Stimulated activated naive CD8-positive, alpha-beta T cell treated with anti-CD3 and anti-CD28 coated beads, Interleukin-15, amount 100 ng/mL, for 72 hours (primary cell): ENCODE measurements around the gene DEF6.

Source experiments
- ATAC-seq: fragments of 150-1000 bp; cut with Tn5 transposase; 2 replicates; pipeline ENCODE4 v1.10.0; 2021; ENCODE audit warnings: mild to moderate bottlenecking, moderate library complexity
- DNase-seq, 2 donors: peaks; one replicate each; pipeline ENCODE4 v3.0.0; 2021 to 2022
- H3K27ac Mint-ChIP-seq, 2 donors: one replicate each; pipeline ENCODE4 v1.8.0; 2022; ENCODE audit warnings: mild to moderate bottlenecking in 2 of 2, mixed read lengths in 2 of 2, moderate library complexity in 2 of 2
- H3K27me3 Mint-ChIP-seq: one replicate; pipeline ENCODE4 v1.8.0; 2022; ENCODE audit warnings: mixed read lengths
- H3K4me1 Mint-ChIP-seq: one replicate; pipeline ENCODE4 v1.8.0; 2022; ENCODE audit warnings: mild to moderate bottlenecking, mixed read lengths
- H3K4me3 Mint-ChIP-seq, 2 donors: one replicate each; pipeline ENCODE4 v1.8.0; 2022; ENCODE audit warnings: mild to moderate bottlenecking in 2 of 2, mixed read lengths in 2 of 2, moderate library complexity in 1 of 2
- H3K9me3 Mint-ChIP-seq, 2 donors: one replicate each; pipeline ENCODE4 v1.8.0; 2022; ENCODE audit warnings: mixed read lengths in 2 of 2

The DEF6 gene

GRCh38 chr6:35297601-35298481 lies at the start of gene DEF6:
Gene DEF6 (plus strand): TSS chr6:35297818. CDS start chr6:35297857, 39 bp downstream.
- Mint-ChIP-seq H3K27ac (peak within 1 kb of the TSS; percentile 86 to 87), H3K27me3 (no peaks in the 10 kb centered on the region), H3K4me1 (peaks cover 58% of the 10 kb centered on the region), H3K9me3 (no peaks in the 10 kb centered on the region), H3K4me3 (peak within 1 kb of the TSS; percentile 82 to 85)
- DNase-seq, result peak; percentile 83 to 89
- peak; percentile 89 for ATAC-seq

- no peaks in the 10 kb centered on the region for H3K9me3 Mint-ChIP-seq
- DNase-seq, result no peak
- no peak for ATAC-seq
- no peak overlapping the region for H3K4me3 Mint-ChIP-seq
- peak overlapping the region in 1 of 2 donors; percentile 23 for H3K27ac Mint-ChIP-seq
- H3K27me3 Mint-ChIP-seq, result no peaks in the 10 kb centered on the region
- H3K4me1 Mint-ChIP-seq, result peaks cover 34% of the 10 kb centered on the region
Measured at GRCh38 chr6:35248300-35248699, 49.3 kb upstream of the DEF6 start.

DNA sequence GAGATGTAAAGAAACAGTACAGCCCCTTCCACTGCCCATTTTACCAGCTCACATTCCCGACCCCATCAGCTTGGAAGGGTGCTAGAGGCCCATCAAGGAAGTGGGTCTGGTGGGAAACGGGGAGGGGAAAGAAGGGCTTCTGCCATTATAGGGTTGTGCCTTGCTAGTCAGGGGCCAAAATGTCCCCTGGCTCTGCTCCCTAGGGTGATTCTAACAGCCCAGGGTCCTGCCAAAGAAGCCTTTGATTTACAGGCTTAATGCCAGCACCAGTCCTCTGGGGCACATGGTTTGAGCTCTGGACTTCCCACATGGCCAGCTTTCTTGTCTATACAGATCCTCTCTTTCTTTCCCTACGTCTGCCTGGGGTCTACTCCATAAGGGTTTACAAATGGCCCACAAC lies 48.7 kb upstream of the DEF6 start:
- ATAC-seq, result no peak
- H3K4me3 Mint-ChIP-seq, result no peak overlapping the region
- H3K9me3 Mint-ChIP-seq, result no peaks in the 10 kb centered on the region
- H3K27me3 Mint-ChIP-seq, result no peaks in the 10 kb centered on the region
- H3K27ac Mint-ChIP-seq, result peak overlapping the region in 1 of 2 donors; percentile 8
- peaks cover 34% of the 10 kb centered on the region for H3K4me1 Mint-ChIP-seq
- no peak for DNase-seq

DNA sequence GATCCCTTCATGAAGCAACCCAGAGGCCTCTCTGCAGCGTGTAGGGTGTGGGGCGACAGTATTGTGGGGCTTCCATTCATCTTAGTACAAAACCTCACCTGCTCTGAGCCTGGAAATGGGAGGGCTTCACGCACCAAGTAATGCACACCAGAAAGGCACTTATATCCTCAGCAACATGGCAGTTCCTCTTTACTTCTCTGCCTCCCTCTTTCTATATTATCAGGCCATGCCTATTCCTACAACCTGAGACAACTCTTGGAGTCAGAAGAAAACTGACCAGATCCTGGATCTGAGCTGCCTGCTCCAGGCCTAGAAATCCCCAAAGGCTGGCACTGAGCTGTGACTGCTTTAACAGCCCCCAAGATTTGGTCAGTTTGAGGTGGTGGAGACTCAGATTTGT lies 45.7 kb upstream of the DEF6 start:
- Mint-ChIP-seq H3K9me3 (no peaks in the 10 kb centered on the region), H3K4me1 (peaks cover 26% of the 10 kb centered on the region), H3K4me3 (no peak overlapping the region), H3K27ac (no peak overlapping the region), H3K27me3 (no peaks in the 10 kb centered on the region)
- DNase-seq (no peak), ATAC-seq (no peak)

DNA sequence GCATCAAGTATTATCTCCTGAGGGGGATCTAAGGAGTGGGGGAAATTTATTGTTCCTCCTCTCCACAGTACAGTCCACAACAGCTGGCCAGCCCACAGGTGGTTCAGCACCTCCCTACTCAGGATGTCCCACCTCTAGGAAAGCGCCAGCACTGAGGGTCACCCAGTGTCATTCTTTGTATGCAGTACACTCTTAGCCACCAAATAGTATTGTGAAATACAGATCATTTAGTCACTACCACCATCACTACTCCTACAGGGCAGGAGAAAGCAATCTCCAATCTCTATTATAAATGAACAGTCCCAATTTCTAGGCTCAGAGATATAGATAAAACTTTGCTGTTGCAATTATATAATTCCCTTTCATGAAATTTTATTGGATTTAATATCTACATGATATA lies 44.4 kb upstream of the DEF6 start:
- Mint-ChIP-seq H3K4me3 (no peak overlapping the region), H3K9me3 (no peaks in the 10 kb centered on the region), H3K27me3 (no peaks in the 10 kb centered on the region), H3K27ac (no peak overlapping the region), H3K4me1 (peaks cover 18% of the 10 kb centered on the region)
- ATAC-seq (no peak), DNase-seq (no peak)

GRCh38 chr6:35258336-35258735 lies 39.3 kb upstream of the DEF6 start:
- Mint-ChIP-seq H3K4me3 (peak overlapping the region; percentile 96 to 99), H3K4me1 (peaks cover 43% of the 10 kb centered on the region), H3K27me3 (no peaks in the 10 kb centered on the region), H3K9me3 (no peaks in the 10 kb centered on the region), H3K27ac (peak overlapping the region in 1 of 2 donors; percentile 96)
- no peak for DNase-seq
- no peak for ATAC-seq

- Mint-ChIP-seq H3K27ac (peak overlapping the region; percentile 96), H3K4me1 (peaks cover 48% of the 10 kb centered on the region), H3K4me3 (peak overlapping the region; percentile 96 to 99), H3K9me3 (no peaks in the 10 kb centered on the region), H3K27me3 (no peaks in the 10 kb centered on the region)
- ATAC-seq (peak; percentile 44), DNase-seq (no peak)
Measured at GRCh38 chr6:35258858-35259193, 38.8 kb upstream of the DEF6 start.

DNA sequence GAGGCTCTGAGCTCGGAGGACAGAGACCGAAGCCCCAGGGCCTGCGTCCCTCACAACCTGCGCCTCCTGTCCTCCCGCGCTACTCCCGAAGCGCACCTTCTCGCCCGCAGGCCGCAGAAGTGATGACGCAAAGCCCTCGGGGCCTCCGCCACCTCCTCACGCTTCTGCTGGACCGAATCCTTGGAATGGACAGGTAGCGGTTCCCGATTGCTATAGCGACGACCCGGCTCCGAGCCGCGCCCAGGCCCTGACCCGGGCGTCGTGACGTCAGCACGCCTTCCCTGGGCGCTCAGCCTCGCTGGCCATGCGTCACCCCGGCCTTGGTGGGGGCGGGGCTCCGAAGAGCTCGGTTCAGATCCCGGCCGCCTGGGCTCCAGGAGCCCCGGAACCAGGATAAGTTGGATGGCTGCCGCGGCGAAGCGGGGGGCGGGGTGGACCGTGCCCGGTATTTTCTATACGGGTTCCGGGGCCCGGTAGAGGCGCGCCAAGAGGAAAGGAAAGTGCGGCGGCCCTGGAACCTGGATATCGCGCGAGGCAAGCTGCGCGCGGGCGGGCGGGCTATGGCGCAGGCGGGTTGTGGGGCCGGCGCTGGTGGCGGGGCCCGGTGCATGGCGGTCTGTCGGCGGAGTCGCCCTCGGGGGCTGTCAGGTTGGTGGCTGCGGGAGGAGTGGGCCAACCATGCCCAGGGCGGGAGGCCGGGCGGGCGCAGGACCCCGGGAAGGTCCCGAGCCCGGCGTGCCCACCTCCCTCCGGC lies 38.2 kb upstream of the DEF6 start, which contains the start of gene ZNF76:
Gene ZNF76, plus strand, starts transcription at position 542 of the 754 bp plus-strand sequence. CDS start 21,417 bp downstream, outside the sequence.
- no peaks in the 10 kb centered on the region for H3K27me3 Mint-ChIP-seq
- H3K27ac Mint-ChIP-seq, result peak within 1 kb of the TSS; percentile 96
- ATAC-seq, result peak; percentile 93
- no peaks in the 10 kb centered on the region for H3K9me3 Mint-ChIP-seq
- peaks cover 53% of the 10 kb centered on the region for H3K4me1 Mint-ChIP-seq
- peak; percentile 93 to 94 for DNase-seq
- peak within 1 kb of the TSS; percentile 96 to 99 for H3K4me3 Mint-ChIP-seq

GRCh38 chr6:35259948-35260590 lies 37.5 kb upstream of the DEF6 start:
- Mint-ChIP-seq H3K4me1 (peaks cover 54% of the 10 kb centered on the region), H3K9me3 (no peaks in the 10 kb centered on the region), H3K27me3 (no peaks in the 10 kb centered on the region), H3K4me3 (peak overlapping the region; percentile 90 to 99), H3K27ac (peak overlapping the region; percentile 93 to 96)
- ATAC-seq, result peak; percentile 73
- DNase-seq, result peak; percentile 68 to 80

DNA sequence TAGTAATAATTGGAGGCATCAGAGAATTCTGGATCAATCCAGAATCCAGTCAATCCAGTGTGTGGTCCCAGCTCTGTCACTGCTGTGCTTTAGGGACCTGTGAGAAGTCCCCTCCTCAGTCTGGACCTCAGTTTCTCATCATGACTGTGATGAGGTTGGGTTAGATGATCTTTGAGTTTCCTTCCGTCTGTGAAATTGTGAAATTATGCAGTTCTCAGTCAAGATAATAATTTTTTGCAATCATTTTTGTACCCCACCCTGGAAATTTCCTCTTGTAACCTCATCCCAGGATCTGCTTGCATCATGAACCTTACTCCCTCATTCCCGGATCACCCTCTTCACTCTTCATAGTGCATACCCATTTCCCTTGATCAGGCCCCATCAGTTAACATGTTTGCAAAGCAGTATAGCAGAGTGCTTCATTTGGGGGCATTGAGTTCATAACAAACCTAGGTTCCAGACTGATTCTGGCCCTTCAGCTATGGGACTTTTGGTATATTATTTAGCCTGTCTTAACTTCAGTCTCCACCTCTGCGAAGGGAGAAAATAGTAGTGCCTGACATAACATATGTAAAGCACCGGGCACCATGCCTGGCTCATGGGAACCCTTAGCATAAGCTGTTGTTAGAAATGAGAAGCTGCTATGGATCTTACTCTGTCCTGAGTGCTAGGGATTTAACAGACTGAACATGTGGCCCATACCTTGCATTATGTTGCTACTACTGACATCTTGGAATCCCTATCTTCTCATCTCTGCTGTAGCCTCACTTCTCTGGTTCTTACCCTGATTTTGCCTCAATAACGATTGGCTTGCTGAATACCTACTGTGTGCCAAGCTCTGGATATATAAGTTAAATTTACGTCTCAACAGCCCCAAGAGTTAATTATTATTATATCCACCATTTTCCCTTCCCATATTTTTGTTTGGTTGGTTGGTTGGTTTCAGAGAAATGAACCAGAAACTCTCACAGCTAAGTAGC lies 36.7 kb upstream of the DEF6 start:
- peak overlapping the region; percentile 93 to 96 for H3K27ac Mint-ChIP-seq
- peak overlapping the region; percentile 90 to 99 for H3K4me3 Mint-ChIP-seq
- peaks cover 60% of the 10 kb centered on the region for H3K4me1 Mint-ChIP-seq
- no peaks in the 10 kb centered on the region for H3K27me3 Mint-ChIP-seq
- ATAC-seq (no peak), DNase-seq (no peak)
- H3K9me3 Mint-ChIP-seq, result no peaks in the 10 kb centered on the region

- Mint-ChIP-seq H3K9me3 (no peaks in the 10 kb centered on the region), H3K4me1 (peaks cover 63% of the 10 kb centered on the region), H3K27ac (no peak overlapping the region), H3K4me3 (no peak overlapping the region), H3K27me3 (no peaks in the 10 kb centered on the region)
- ATAC-seq (no peak), DNase-seq (no peak)
Measured at GRCh38 chr6:35262596-35262995, 35.0 kb upstream of the DEF6 start.

DNA sequence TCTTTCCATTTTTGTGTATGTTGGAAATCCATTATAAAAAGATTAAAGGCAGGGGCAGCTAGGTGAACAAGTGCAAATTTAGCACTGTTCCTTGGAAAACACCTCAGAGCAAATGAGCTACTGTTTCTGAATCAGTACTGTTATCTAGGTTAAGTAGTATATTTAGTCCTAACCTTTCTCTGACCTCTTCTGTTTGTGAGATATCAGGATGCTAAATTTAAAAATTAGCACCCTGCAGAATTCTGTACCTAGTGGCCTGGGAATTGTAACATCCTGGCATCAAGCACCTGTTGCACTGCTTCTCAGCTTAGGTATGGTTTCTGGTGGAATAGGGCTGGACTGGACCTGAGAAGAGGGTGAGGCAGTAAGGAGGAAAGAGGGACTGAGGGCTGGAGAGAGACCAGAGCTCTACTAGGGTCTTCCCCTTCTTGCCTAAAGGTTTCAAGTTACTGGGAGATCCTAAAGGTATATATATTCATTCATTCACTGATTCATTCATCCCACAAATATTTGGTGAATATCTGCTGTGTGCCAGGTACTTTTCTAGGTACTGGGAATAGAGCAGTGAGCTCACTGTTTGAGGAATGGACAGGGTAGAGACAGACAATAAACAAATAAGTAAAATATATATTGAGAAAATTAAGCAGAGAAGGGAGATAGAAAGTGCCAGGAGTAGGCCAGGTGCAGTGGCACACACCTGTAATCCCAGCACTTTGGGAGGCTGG lies 32.9 kb upstream of the DEF6 start:
- DNase-seq, result no peak
- ATAC-seq, result no peak
- Mint-ChIP-seq H3K4me3 (no peak overlapping the region), H3K27me3 (no peaks in the 10 kb centered on the region), H3K9me3 (no peaks in the 10 kb centered on the region), H3K27ac (no peak overlapping the region), H3K4me1 (peaks cover 56% of the 10 kb centered on the region)

GRCh38 chr6:35265523-35265922 lies 32.1 kb upstream of the DEF6 start:
- no peak for ATAC-seq
- no peaks in the 10 kb centered on the region for H3K27me3 Mint-ChIP-seq
- peaks cover 50% of the 10 kb centered on the region for H3K4me1 Mint-ChIP-seq
- H3K27ac Mint-ChIP-seq, result no peak overlapping the region
- no peak for DNase-seq
- no peaks in the 10 kb centered on the region for H3K9me3 Mint-ChIP-seq
- no peak overlapping the region for H3K4me3 Mint-ChIP-seq

GRCh38 chr6:35267446-35267845 lies 30.2 kb upstream of the DEF6 start:
- no peaks in the 10 kb centered on the region for H3K27me3 Mint-ChIP-seq
- no peak overlapping the region for H3K27ac Mint-ChIP-seq
- ATAC-seq (no peak), DNase-seq (no peak)
- H3K4me1 Mint-ChIP-seq, result peaks cover 31% of the 10 kb centered on the region
- no peak overlapping the region for H3K4me3 Mint-ChIP-seq
- no peaks in the 10 kb centered on the region for H3K9me3 Mint-ChIP-seq
